ACC112 (cell line): ENCODE measurements around the gene MYBPHL.

Experiments
- H2AFZ ChIP-seq: fragments of 200-600 bp; sonication (generic); one replicate; pipeline ENCODE4 v1.6.0; 2017; ENCODE audit warnings: antibody characterized with exemption, low read length; ENCODE audit not compliant: unreplicated experiment
- H3K27ac ChIP-seq: fragments of 200-600 bp; sonication (generic); 2 replicates; pipeline ENCODE4 v1.5.1; 2014; ENCODE audit warnings: low read depth, mild to moderate bottlenecking, antibody characterized with exemption, low read length, moderate library complexity
- H3K27me3 ChIP-seq: fragments of 200-600 bp; sonication (generic); 2 replicates; pipeline ENCODE4 v1.6.1; 2014; ENCODE audit warnings: mild to moderate bottlenecking, antibody characterized with exemption, low read length, moderate library complexity, mixed read lengths; ENCODE audit not compliant: insufficient read depth
- H3K36me3 ChIP-seq: fragments of 200-600 bp; sonication (generic); 2 replicates; pipeline ENCODE4 v1.6.1; 2016; ENCODE audit warnings: mild to moderate bottlenecking, antibody characterized with exemption, low read length, moderate library complexity, mixed read lengths; ENCODE audit not compliant: insufficient read depth
- H3K4me1 ChIP-seq: fragments of 200-600 bp; sonication (generic); one replicate; pipeline ENCODE4 v1.6.1; 2016; ENCODE audit warnings: low read length, mixed read lengths; ENCODE audit not compliant: insufficient read depth, unreplicated experiment, control insufficient read depth
- H3K4me3 ChIP-seq: fragments of 200-600 bp; sonication (generic); 2 replicates; pipeline ENCODE4 v1.5.1; 2014; ENCODE audit warnings: mild to moderate bottlenecking, low read depth, low read length
- H3K79me2 ChIP-seq: fragments of 200-600 bp; sonication (generic); one replicate; pipeline ENCODE4 v1.6.0; 2016; ENCODE audit warnings: low read length; ENCODE audit not compliant: control insufficient read depth, unreplicated experiment, insufficient read depth

Gene MYBPHL

DNA sequence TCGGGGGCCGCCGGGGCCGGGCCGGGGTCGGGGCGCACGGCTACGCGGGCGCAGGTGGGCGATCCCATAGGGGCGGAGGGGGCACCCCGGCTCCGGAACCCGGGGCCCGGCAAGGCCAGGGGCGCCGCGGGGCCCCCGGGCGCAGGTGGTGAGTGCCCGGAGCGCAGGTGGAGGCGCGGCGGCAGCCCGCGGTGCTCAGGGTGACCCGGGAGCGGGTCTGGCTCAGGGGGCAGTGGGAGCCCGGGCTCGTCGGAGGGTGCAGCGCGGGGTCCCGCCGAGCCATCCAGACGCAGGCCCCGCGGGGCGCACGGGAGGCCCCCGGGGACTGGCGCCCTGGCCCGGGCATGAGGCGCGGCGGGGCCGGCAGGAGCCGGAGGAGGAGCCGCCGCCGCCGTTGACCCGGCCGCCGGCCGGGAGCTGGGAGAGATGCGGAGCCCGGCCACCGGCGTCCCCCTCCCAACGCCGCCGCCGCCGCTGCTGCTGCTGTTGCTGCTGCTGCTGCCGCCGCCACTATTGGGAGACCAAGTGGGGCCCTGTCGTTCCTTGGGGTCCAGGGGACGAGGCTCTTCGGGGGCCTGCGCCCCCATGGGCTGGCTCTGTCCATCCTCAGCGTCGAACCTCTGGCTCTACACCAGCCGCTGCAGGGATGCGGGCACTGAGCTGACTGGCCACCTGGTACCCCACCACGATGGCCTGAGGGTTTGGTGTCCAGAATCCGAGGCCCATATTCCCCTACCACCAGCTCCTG lies 57.0 kb downstream of the MYBPHL start:
- H3K27me3 ChIP-seq: peaks cover 6% of the 10 kb centered on the region
- H3K4me1 ChIP-seq: peaks cover 4% of the 10 kb centered on the region
- no peaks in the 10 kb centered on the region for H3K79me2 ChIP-seq
- peak overlapping the region; percentile 68 for H2AFZ ChIP-seq
- H3K4me3 ChIP-seq: peak overlapping the region; percentile 73
- H3K36me3 ChIP-seq: no peaks in the 10 kb centered on the region
- H3K27ac ChIP-seq: no peak overlapping the region

- Histone ChIP-seq H2AFZ (peak within 1 kb of the TSS; percentile 68), H3K4me1 (peaks cover 4% of the 10 kb centered on the region), H3K79me2 (no peaks in the 10 kb centered on the region), H3K4me3 (peak within 1 kb of the TSS; percentile 73), H3K36me3 (no peaks in the 10 kb centered on the region), H3K27ac (no peak within 1 kb of the TSS), H3K27me3 (peaks cover 6% of the 10 kb centered on the region)
Measured at GRCh38 chr1:109248797-109249629, 57.8 kb downstream of the MYBPHL start, which contains the start of gene CELSR2. Gene CELSR2, plus strand, starts transcription at chr1:109249539. Its CDS starts 541 bp downstream, at chr1:109250080.

GRCh38 chr1:109248444-109248796 lies 58.4 kb downstream of the MYBPHL start:
- no peak overlapping the region for H3K4me3 ChIP-seq
- H3K36me3 ChIP-seq: no peaks in the 10 kb centered on the region
- H3K27me3 ChIP-seq: peaks cover 6% of the 10 kb centered on the region
- no peak overlapping the region for H2AFZ ChIP-seq
- H3K79me2 ChIP-seq: no peaks in the 10 kb centered on the region
- H3K27ac ChIP-seq: no peak overlapping the region
- peaks cover 4% of the 10 kb centered on the region for H3K4me1 ChIP-seq

DNA sequence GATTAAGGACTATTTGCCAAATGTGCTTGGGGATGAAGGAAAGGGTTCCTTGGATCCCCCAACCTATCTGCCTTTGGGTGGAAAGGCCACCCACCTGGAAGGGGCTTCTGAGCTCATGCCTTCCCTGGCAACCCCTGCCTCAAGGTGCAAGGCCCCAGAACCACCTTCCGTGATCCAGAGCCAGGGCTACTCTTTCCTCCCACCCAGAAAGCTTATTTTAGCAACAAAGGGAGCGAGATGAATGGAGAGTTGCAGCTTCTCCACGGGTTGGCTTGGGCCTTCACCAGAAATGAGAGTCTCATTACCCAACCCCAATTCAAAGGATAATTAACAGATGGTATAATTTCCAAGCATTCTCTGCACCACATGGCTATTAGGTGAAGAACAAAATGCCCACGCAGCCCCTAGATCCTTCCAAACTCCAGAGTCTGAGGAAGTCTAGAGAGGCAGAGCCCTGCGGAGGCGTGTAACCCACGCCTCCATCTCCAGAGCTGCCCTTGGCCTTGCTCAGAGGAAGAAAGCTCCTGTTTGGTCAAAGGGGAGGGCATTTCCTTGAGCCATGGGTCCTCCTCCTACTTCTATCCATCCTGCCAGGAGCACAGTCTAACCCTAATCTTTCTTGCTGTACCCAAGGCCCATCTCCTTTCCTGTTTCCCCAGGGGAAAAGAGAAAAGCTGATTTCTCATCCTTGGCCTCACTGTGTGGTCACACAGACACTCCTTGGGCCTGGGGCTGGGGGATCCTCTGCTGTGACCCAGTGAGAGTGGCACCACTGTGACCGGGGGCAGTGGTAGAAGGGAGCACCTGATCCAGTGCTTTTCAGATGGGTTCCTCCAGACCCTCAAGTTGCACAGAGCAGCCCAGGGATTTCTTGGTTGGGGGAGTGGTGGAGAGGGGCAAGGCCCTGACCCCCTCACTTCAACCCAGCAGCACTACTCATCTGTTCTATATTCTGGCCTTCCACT lies 59.1 kb downstream of the MYBPHL start:
- no peak overlapping the region for H2AFZ ChIP-seq
- H3K36me3 ChIP-seq: no peaks in the 10 kb centered on the region
- H3K27me3 ChIP-seq: peaks cover 6% of the 10 kb centered on the region
- no peak overlapping the region for H3K27ac ChIP-seq
- H3K4me3 ChIP-seq: no peak overlapping the region
- H3K4me1 ChIP-seq: peaks cover 4% of the 10 kb centered on the region
- H3K79me2 ChIP-seq: no peaks in the 10 kb centered on the region

GRCh38 chr1:109246141-109246551 lies 60.7 kb downstream of the MYBPHL start:
- peaks cover 4% of the 10 kb centered on the region for H3K4me1 ChIP-seq
- H3K27ac ChIP-seq: no peak overlapping the region
- peaks cover 6% of the 10 kb centered on the region for H3K27me3 ChIP-seq
- no peak overlapping the region for H2AFZ ChIP-seq
- no peak overlapping the region for H3K4me3 ChIP-seq
- no peaks in the 10 kb centered on the region for H3K36me3 ChIP-seq
- H3K79me2 ChIP-seq: no peaks in the 10 kb centered on the region

GRCh38 chr1:109243860-109244552 lies 62.8 kb downstream of the MYBPHL start:
- H3K4me3 ChIP-seq: no peak overlapping the region
- peaks cover 16% of the 10 kb centered on the region for H3K4me1 ChIP-seq
- peaks cover 2% of the 10 kb centered on the region; the same call in 1 of the 2 replicates for H3K36me3 ChIP-seq
- no peaks in the 10 kb centered on the region for H3K79me2 ChIP-seq
- H3K27ac ChIP-seq: no peak overlapping the region
- no peak overlapping the region for H2AFZ ChIP-seq
- no peaks in the 10 kb centered on the region for H3K27me3 ChIP-seq

DNA sequence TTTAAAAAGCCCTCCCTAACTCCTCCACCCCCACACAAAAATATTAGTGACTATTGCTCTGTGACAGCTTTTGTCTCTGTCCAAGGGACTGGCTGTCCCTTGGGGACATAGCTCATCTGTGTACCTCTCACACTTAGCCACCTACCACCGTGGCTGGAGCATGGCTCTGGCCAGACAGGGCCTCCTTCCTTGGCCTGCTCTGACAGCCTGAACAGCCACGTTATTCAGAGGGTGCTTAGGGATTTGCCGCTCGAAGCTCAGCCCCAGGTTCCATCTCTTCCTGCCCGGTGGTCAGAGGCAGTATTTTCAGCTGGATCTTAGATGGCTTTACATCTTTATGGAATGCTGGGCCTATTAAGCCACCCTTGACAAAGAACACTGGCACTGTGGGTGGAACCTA lies 63.6 kb downstream of the MYBPHL start:
- H2AFZ ChIP-seq: no peak overlapping the region
- H3K27me3 ChIP-seq: no peaks in the 10 kb centered on the region
- H3K4me3 ChIP-seq: no peak overlapping the region
- H3K4me1 ChIP-seq: peaks cover 14% of the 10 kb centered on the region
- no peaks in the 10 kb centered on the region for H3K79me2 ChIP-seq
- peaks cover 6% of the 10 kb centered on the region; the same call in 1 of the 2 replicates for H3K36me3 ChIP-seq
- no peak overlapping the region for H3K27ac ChIP-seq

DNA sequence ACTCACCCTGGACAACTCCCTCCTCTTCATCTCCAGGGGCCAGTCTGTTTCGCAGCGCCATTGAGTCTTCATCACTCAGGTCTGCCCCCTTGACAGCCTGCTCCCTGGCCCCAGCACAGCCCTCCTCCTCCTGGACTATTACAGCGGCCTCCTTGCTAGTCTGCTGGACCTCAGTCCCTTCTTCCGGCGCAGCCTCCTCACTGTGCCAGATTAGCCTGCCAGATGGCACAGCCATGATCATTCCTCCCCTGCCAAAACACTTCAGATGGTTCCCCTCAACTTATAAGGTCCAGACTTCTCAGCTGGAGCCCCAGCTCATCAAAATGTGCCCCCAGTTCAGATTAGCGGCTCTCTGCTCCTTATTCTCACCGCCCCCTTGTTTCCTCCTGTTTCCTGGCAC lies 64.4 kb downstream of the MYBPHL start:
- peaks cover 14% of the 10 kb centered on the region for H3K4me1 ChIP-seq
- no peak overlapping the region for H3K27ac ChIP-seq
- no peak overlapping the region for H3K4me3 ChIP-seq
- H3K27me3 ChIP-seq: no peaks in the 10 kb centered on the region
- no peaks in the 10 kb centered on the region for H3K79me2 ChIP-seq
- H3K36me3 ChIP-seq: peaks cover 15% of the 10 kb centered on the region; the same call in 1 of the 2 replicates
- no peak overlapping the region for H2AFZ ChIP-seq
